Right forelimb (tissue), 1 donor: Measurements from ENCODE around the gene B9D1.

Experiments
- DNase-seq: peaks from one replicate; pipeline ENCODE4 v3.0.0-alpha.2; 2018

The B9D1 gene

DNA sequence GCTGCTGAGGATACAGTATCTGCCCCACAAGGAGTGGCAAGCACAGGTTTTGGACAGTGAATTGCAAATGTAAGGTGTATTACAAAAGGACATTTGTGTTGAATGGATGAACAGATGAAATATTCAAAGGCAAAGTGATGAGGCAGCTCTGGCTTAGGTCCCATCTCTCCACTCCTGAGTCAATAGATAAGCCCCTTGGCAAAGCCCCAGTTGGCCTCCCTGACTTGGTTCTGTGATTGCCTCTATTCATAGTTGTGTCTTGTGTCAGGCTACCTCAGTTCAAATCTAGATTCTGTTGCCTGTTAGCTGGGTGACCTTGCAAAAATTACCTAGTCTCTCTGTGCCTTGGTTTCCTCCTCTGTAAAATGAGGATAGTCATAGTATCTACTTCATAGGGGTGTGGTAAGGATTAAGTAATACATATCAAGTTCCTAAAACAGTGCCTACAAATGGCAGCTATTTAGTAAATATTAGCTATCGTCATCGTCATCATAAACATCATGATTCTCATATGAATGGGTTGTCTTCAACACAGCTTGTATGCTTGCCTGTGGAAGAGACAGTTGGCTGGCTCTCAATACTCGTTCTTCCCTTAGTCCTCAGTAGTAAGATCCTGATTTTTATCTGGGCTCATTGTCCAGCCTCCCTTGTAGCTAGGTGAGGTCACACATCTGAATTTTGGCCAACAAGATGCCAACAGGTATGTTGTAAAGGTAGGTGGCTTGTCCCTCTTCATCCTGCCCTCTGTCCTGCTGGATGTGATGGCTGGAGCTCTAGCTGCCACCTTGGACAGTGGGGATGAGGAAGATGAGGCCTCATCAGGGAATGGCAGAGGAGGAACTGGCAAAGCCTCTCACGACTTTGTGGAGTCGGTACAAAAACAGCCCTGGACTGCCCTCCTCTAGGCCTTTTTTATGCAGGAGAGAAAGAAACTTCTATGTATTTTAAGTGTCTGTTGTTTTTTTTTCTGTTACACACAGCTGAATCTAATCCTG, 26.6 kb upstream of the B9D1 start:
- peak; percentile 37 for DNase-seq

DNA sequence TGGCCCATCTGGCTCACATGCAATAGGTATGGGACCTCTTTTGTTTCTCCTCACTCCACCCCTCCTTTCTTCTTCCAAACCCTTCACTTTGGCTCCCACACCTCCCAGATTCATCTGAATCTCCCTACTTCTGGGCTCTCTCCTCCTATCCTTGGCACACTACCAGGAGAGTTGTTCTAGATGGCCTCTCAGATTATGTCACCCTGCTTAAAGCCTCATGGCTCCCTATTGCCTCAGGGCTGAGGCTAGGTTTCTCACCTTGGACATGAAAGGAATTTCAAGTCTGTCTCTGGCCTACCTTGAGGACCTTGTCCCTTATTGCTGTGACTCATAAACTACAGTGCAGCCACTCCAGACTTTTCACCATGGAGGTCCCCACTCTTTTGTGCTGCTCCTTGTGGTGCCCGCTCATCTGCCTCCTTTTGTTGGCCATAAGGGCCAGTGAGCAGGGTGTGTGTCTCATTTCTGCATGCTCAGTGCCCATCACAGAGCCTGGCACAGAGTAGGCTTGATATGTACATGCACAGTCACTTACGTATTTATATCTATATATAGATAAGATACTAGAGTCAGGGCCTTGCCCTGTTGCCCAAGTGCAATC, 25.5 kb upstream of the B9D1 start:
- no peak for DNase-seq

DNA sequence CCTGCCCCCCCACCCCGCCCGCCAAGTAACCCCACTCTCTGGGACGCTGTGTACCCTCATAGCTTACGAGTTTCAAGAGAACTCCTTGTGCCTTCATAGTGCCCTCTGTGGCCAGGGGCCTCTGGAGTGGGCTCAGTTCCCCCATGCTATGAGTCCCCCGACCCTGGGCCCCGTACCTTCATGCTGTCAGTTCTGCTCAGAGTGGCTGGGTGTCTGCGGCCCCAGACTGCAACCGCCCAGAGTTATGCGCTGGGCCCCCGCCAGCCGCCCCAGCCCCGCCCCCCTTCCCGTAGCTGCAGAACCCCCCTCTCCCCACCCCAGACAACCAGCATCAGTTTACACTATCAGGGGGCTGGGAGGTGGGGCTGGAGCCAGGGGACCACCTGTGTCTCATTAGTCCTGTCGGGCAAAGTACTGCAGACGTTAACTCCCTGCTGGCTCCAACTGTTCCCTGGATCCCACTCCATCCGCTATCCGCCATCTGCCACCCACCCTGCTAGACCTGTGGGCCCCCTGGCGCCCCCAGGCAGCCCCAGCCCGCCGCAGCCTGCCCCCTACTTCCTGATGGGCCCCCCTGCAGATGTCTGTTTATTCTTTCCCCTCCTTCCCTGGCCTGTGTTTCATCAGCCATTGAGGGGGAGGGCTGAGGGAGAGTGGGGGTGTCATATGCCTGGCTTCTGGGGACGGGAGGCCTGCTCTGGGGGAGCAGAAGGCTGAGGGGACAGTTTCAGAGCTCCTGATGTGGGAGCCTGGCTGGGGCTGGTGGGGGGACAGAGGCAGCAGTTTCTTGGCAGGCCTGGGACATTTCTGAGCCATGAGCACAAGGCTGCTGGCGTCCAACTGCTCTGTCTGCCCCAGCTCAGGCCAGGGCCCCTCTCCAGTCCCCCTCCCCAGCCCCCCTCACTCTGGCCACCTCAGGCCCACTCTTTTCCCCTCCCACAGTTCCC, 24.7 kb upstream of the B9D1 start, which contains the start of gene MFAP4:
MFAP4 (minus strand) TSS at position 217 of the 947 bp plus-strand sequence; CDS start at position 182, 35 bp downstream.
- DNase-seq = peak; percentile 96

DNA sequence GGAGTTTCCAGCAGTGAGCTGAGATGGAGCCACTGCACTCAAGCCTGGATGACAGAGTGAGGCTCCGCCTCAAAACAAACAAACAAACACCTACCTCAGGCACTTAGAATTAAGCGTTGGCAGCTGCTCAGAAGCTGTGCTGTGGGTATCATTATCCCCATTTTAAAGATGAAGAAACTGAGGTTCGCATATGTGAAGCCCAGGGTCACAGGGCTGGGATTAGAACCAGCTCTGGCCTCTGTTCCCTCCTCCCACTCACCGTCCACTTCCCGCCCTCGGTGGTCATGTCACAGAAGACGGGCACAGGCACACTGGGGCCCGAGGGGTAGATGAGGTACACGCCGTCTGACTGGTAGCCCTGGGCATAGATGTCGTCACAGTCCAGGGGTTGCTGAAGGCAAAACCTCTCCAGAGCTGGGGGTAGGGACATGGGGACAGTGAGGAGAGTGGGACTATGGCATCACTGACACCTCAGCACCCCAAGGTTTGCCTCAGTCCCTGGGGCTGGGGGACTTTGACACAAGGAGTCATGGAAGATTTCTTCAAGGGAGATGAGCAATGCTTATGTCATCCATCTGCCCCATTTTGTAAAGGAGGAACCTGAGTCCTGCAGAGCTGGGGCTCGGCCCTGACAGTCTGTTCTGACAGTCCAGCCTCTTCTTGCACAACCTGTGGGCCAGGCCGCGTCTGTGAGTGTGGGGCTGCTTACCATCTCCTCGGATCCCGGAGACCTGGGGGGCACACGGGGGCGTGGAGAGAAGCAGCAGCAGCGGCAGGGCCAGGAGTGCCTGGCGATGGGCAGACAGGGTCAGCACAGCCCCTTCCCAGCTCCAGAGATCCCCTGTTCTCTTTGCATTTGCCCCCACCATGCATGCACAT, 23.8 kb upstream of the B9D1 start:
- peak; percentile 65 for DNase-seq

DNA sequence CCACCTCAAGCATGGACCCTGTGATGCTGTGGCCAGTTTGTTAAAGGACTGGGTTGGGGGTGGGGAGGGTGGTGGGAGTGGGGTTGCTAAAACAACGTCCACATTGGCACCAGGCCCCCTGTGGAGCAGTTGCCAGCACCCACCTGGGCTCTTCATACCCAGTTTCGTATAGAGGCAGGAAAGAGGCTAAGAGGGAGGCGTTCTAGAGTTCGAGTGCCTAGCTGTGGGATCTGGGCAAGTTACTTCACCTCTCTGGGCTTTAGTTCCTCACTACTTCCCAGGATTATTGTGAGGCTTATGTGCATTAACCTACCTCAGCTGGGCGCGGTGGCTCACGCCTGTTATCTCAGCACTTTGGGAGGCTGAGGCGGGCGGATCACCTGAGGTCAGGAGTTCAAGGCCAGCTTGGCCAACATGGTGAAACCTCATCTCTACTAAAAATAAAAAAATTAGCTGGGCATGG, 23.0 kb upstream of the B9D1 start:
- no peak for DNase-seq

DNA sequence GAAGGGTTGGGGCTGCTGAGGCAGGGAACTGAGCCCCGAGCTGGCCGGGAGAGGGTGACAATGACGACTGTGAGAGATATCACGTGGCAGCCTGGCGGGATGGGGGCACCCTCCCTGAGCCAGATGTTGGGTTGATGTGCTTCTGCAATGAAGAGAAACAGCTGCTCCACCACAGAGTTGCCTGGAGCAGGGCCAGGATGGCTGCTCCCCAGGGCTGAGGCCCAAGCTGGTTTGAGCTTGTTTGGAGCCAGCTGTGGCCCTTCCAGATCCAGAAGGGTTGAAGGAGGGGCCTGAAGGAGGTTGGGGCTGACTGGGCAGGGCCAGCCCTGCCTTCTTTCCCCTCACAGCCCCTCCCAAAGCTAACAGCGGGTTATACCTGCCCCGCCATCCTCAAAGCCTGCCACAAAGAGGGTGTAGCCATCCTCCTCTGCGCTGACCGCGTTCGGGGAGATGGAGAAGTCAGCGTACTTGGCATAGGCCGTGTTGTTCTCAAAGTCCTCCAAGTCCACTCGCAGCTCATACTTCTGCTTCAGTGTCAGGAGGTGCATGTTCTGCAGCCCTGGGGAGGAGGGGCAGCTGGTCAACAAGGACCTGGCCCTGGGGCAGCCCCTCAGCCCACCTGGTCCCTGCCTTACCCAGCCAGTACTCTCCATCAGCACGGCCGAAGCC, 22.3 kb upstream of the B9D1 start:
- peak; percentile 94 for DNase-seq

DNA sequence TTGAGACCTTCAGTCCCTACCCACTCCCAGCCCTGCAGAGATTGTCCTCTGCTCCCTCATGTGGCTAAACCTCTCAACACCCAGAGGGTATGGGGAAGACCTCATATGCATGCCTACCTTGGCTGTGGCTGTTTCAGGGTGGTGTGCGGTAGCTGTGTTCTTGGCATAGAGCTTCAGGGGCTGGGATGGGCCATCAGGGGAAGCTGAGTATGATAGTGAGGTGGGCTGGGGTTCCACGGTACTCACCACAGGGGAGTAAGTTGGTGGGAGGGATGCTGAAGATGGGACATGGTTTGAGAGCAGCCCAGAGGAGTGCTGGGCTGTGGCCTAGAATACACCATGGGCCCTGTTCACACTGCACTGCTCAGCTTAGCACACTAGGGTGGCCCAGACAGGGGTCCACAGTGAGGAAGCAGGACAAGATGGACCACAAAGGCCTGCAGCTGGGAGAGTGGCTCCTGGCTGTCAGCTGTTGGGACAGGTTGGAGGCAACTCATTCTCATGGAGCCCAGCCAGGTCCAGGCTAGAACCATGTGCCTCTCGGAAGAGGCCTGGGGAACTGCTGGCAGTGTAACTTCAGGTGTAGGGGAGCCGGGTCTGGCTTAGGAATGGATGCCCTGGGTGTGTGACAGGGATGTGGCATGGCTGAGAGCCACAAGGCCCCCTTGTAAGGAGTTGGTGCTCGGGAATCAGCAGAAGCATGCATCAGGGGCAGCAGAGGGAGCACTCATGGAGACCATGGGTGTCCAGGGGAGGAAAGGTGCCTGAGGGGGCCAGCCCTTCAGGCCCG, 21.4 kb upstream of the B9D1 start:
- DNase-seq = peak; percentile 53

DNA sequence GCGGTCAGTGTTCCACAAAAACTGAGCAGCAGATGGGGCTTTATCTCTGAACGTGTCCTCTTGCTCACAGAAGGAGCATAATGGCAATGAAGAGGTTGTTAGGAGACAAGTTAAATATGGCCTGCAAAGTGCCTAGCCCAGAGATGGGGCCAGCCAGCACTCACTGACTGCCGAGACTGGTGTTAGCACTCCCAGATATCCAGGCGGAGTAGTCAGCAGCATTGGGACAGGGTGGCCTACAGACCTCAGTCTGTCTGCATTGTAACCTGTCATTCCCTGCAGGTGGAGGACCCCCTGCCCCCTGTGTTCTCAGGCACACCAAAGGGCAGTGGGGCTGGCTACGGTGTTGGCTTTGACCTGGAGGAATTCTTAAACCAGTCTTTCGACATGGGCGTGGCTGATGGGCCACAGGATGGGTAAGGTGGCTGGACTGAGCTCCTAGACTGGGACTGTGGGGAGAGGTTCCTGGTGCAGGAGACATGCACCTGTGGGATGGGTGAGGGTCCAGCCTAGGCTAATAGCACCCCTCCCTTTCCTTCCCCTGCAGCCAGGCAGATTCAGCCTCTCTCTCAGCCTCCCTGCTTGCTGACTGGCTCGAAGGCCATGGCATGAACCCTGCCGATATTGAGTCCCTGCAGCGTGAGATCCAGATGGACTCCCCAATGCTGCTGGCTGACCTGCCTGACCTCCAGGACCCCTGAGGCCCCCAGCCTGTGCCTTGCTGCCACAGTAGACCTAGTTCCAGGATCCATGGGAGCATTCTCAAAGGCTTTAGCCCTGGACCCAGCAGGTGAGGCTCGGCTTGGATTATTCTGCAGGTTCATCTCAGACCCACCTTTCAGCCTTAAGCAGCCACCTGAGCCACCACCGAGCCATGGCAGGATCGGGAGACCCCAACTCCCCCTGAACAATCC, 20.3 kb upstream of the B9D1 start:
- DNase-seq = no peak

DNA sequence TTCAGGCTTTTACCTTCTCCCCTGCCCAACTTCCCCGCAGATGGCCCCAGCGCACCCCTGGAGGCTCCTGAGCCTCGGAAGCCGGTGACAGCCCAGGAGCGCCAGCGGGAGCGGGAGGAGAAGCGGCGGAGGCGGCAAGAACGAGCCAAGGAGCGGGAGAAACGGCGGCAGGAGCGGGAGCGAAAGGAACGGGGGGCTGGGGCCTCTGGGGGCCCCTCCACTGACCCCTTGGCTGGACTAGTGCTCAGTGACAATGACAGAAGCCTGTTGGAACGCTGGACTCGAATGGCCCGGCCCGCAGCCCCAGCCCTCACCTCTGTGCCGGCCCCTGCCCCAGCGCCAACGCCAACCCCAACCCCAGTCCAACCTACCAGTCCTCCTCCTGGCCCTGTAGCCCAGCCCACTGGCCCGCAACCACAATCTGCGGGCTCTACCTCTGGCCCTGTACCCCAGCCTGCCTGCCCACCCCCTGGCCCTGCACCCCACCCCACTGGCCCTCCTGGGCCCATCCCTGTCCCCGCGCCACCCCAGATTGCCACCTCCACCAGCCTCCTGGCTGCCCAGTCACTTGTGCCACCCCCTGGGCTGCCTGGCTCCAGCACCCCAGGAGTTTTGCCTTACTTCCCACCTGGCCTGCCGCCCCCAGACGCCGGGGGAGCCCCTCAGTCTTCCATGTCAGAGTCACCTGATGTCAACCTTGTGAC, 19.4 kb upstream of the B9D1 start:
- DNase-seq = no peak

DNA sequence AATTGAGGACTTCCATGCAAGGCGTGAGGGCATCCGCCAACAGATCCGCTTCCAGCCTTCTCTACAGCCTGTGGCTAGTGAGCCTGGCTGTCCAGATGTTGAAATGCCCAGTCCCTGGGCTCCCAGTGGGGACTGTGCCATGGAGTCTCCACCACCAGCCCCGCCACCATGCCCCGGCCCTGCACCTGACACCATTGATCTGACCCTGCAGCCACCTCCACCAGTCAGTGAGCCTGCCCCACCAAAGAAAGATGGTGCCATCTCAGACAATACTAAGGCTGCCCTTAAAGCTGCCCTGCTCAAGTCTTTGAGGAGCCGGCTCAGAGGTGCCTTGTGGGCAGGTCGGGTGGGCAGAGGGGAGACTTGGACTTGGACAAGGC, 18.8 kb upstream of the B9D1 start:
- no peak for DNase-seq

DNA sequence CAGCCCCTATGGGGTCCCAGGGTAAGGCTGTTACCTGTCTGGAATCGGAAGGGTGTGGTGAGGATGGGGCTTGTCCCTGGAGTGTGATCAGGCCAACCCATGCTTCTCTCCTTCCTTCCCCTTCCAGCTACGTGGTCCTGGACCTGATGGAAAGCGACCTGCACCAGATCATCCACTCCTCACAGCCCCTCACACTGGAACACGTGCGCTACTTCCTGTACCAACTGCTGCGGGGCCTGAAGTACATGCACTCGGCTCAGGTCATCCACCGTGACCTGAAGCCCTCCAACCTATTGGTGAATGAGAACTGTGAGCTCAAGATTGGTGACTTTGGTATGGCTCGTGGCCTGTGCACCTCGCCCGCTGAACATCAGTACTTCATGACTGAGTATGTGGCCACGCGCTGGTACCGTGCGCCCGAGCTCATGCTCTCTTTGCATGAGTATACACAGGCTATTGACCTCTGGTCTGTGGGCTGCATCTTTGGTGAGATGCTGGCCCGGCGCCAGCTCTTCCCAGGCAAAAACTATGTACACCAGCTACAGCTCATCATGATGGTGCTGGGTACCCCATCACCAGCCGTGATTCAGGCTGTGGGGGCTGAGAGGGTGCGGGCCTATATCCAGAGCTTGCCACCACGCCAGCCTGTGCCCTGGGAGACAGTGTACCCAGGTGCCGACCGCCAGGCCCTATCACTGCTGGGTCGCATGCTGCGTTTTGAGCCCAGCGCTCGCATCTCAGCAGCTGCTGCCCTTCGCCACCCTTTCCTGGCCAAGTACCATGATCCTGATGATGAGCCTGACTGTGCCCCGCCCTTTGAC, 18.2 kb upstream of the B9D1 start:
- DNase-seq = no peak

DNA sequence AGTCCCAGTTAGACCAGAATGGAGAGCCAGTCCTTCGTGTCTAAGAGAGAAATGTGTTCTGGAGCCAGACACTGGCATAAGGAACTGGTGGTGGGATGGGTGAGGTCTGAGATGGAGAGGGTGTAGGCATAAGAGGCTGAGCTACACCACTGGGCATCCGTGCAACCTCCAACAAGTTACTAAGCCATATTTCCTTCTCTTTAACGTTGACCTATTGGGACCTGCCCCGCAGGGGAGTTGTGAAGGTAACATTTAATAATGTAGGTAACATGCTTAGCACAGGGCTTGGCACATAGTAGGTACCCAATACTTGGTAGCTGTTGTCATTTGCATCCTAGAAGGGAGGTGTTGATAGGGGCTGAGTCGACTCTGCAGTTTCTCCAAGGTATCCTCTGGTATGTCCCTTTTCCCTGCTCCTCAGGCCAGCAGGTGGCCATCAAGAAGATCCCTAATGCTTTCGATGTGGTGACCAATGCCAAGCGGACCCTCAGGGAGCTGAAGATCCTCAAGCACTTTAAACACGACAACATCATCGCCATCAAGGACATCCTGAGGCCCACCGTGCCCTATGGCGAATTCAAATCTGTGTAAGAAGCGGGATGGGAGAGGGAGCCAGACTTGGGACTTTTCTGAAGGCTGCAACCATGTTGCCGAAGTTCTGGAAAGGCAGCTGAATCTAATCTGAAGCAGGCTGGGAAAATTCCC, 17.0 kb upstream of the B9D1 start:
- DNase-seq = peak; percentile 42

DNA sequence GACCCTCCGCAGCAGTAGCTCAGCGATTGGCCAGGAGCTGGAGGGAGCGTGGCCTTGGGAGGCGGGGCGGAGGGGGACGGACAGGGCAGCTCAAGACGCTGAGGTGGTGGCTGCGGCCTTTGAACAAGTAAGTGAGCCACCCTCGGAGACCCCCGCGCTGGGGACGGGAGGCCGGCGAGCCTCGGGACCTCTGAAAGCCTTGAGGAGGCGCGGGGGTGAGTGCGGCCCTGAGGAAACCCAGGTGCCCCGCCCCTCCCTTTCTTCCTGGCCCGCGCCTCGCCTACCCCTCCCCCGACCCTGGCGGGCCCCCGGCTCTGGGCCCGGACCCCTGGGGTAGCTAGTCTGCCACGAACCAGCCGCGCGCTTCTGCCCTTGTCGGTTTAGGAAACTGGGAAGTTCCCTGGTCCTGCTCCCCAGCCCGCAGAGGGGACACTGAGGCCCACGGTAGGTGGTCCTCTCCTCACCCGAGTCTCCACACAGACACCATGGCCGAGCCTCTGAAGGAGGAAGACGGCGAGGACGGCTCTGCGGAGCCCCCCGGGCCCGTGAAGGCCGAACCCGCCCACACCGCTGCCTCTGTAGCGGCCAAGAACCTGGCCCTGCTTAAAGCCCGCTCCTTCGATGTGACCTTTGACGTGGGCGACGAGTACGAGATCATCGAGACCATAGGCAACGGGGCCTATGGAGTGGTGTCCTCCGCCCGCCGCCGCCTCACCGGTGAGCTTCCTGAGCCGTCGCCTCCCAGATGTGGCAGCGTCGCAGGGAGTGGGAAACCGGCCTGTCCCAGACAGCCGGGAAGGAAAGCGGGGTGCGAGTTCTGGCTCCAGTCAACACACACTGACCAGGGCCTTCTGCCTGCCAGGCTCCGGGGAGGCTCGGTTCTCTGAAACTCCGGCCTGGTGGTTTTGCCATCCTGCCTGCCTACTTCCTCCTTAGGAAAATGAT, 16.2 kb upstream of the B9D1 start, which contains the start of gene MAPK7:
MAPK7 (plus strand) TSS at position 83 of the 945 bp plus-strand sequence; CDS start at position 486, 403 bp downstream.
- peak; percentile 52 for DNase-seq

DNA sequence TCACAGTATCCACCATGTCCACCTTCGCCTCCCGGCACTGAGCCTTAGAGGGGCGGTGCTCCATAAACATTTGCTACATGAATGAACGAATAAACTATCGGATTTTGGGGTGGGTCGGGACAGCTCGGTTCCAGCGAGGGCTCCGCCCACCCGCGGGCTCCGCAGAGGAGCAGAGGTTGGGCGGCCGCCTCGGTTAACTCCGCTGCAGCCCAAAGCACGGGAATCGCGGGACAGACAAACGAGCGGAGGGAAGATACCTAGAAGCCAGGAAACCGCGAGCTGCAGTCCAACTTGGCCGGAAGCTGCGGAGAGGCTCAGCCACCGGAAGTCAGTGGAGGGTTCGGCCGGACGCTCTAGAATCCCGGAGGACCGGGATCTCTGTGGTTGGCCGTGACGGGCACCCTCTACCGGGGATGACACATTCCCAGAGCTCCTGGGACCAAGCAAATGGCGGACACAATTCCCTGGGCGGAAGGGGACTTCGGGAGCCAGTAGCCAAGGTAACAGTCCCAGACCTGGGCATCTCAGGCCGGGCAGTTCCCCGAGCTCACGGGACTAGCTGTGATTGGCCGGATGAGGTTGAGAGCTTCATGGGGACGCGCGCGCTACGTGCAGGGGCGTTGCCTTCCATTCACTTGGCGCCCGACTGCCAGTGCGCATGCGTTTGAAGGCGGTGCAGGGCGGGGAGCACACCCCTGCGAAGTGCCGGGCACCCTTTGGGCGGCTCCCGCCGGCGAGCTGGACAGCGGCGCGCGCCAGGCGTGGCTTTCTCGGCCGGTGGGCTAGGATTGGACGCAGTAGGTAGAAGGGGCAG, 15.3 kb upstream of the B9D1 start:
- DNase-seq = peak; percentile 99

DNA sequence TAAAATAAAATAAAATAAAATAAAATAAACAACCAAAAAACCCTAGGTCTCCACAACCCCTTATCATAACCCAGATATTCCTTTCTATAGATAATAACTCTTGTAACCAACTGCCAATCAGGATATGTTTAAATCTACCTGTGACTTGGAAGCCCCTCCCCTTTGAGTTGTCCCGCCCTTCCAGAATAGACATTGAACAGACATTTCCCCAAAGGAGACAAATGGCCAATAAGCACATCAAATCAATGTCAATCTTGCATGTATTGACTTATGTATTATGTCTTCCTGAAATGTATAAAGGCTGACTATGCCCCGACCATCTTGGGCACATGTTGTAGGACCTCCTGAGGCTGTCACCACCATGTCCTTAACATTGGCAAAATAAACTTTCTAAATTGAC, 14.3 kb upstream of the B9D1 start:
- DNase-seq = no peak
